Measurements from ENCODE around the gene BEGAIN.

- TF ChIP-seq CTCF (IDR thresholded peaks at IDR 0.05) (no peak), POLR2AphosphoS5 (IDR thresholded peaks at IDR 0.05) (peak; percentile 49)
Measured at GRCh38 chr14:100532906-100533655, 54.1 kb downstream of the BEGAIN start.

Measured in prostate gland (tissue), 2 donors.